ENCODE data around the gene EMC8. TPM values are rescaled to one million over a fixed set of nuclear protein-coding genes. Genes with fewer than 3 reads are reported as not detected.

EMC8 gene
- total and polyA plus RNA-seq, 10 of the 15 experiments (the other 5 are each of a cell fraction or from before 2014, with no cell fraction given) = 7.8 to 62.0 (median 33.5) TPM

DNA sequence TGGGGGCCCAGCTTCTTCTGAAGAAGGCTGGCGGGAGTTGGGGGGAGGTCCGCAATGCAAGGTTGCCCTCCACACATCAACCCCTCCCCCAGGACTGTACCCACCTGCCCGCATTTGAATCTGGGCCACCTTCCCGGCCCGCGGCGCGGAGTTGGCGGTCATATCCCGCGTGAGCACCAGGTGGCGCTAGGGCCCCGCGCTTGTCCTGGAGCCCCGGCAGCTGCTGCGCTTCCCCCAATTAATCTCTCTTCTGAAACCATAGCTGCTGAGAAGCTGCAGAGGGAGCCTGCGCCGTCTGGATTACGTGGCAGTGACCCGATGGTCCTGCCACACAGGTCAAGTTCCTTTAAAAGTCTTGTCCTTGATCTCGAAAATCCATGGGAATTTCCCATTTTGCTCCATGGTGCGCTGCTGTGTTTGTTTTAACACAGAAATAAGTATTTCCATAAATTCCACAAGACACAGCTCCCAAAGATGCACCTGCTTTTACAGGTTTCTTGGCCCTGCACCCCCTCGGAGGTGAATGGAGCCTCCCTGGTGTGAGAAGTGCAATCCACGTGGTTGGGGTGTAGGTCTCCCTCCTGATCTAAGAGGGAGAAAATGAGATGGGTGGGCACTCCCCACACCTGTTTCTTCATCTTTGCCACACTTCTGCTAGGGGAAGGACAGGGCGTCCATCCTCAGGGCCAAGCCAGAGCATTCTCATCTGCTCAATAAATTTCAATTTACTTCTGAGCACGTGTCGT is 22.2 kb upstream of the EMC8 start:
- Histone ChIP-seq H4K20me1 (ENCODE audit: control insufficient read depth, insufficient read depth) (no peaks in the 10 kb centered on the region), H3K4me1 (ENCODE audit: control insufficient read depth, insufficient read depth, low read length) (peaks cover 18% of the 10 kb centered on the region), H3K9me3 (replicated peaks; ENCODE audit: control insufficient read depth, insufficient read depth, low read length) (no peaks in the 10 kb centered on the region), H2AFZ (ENCODE audit: control insufficient read depth, low read depth, low read length) (peak overlapping the region; percentile 37; the same call in 1 of the 2 replicates), H3K4me2 (ENCODE audit: control insufficient read depth, insufficient read depth) (peak overlapping the region; percentile 35; the same call in 1 of the 2 replicates), H3K27ac (ENCODE audit: control insufficient read depth, insufficient read depth) (no peak overlapping the region), H3K79me2 (ENCODE audit: control insufficient read depth, insufficient read depth, low read length) (no peaks in the 10 kb centered on the region), H3K9ac (ENCODE audit: control insufficient read depth, insufficient read depth, low read length) (no peak overlapping the region), H3K27me3 (replicated peaks in 1 of 2; ENCODE audit: control insufficient read depth in 2 of 2, insufficient read depth in 2 of 2, low read length in 1 of 2) (no peaks in the 10 kb centered on the region), H3K36me3 (ENCODE audit: control insufficient read depth in 2 of 2, insufficient read depth in 2 of 2, low read length in 1 of 2) (no peaks in the 10 kb centered on the region), H3K4me3 (no peak overlapping the region)
- ATAC-seq = peak; percentile 94
- peak; percentile 41 for DNase-seq (ENCODE audit: low read depth, low spot score)
- peak; percentile 82 for FAIRE-seq
- CTCF ChIA-PET = interaction anchor here (0.6 to 9.6 kb wide), 60 partner anchors 9 to 697 kb away, joined by 3 to 345 read pairs (median 4); partner anchors contain the start of gene IRF8
- RAD21 ChIA-PET (ENCODE audit: unreplicated experiment) = interaction anchor here (0.6 to 9.6 kb wide), 37 partner anchors 11 to 696 kb away, joined by 3 to 211 read pairs (median 5); partner anchors contain the start of gene IRF8
- WGBS (ENCODE audit: insufficient coverage, insufficient replicate concordance, low lambda C conversion rate, missing lambda C conversion rate) = 8% methylated on average over 27 of the region's 27 CpGs
- SMC1A ChIA-PET (ENCODE audit: uncharacterized antibody, unreplicated experiment) = interaction anchor here (0.6 to 8.3 kb wide), 39 partner anchors 9 to 698 kb away, joined by 3 to 229 read pairs (median 4); partner anchors contain the start of gene IRF8
- POLR2A ChIA-PET = interaction anchor here (0.6 to 1.7 kb wide), 6 partner anchors 24 to 195 kb away, joined by 3 to 5 read pairs (median 4); no protein-coding TSS in a partner anchor
- intact Hi-C loops (cut with micrococcal nuclease; ENCODE audit: unreplicated experiment) = loop anchor here (1.0 to 2.0 kb wide), 5 partner anchors 73 to 696 kb away; no protein-coding TSS in a partner anchor
- BruUV-seq (replicated peaks) = no TSS peak
- in situ Hi-C loops (cut with MboI) = loop anchor here (5.0 to 25.0 kb wide), 5 partner anchors 81 to 701 kb away; no protein-coding TSS in a partner anchor
- no peak for TF ChIP-seq SMAD5 (IDR thresholded peaks at IDR 0.05; ENCODE audit: low read depth)
- TF ChIP-seq ESRRA (IDR thresholded peaks at IDR 0.05; ENCODE audit: low read length) = no peak
- no peak for TF ChIP-seq NR2C2 (IDR thresholded peaks at IDR 0.05; ENCODE audit: borderline replicate concordance, control insufficient read depth, insufficient read length, low read depth)
- no peak for TF ChIP-seq NFYB (IDR thresholded peaks at IDR 0.05; ENCODE audit: insufficient read depth, low read depth, low read length)
- TF ChIP-seq, protein P1, sequence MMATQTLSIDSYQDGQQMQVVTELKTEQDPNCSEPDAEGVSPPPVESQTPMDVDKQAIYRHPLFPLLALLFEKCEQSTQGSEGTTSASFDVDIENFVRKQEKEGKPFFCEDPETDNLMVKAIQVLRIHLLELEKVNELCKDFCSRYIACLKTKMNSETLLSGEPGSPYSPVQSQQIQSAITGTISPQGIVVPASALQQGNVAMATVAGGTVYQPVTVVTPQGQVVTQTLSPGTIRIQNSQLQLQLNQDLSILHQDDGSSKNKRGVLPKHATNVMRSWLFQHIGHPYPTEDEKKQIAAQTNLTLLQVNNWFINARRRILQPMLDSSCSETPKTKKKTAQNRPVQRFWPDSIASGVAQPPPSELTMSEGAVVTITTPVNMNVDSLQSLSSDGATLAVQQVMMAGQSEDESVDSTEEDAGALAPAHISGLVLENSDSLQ (IDR thresholded peaks at IDR 0.05) = no peak
- TF ChIP-seq KLF5 (IDR thresholded peaks at IDR 0.05; ENCODE audit: partially characterized antibody) = peak; percentile 58
- TF ChIP-seq, protein P2, sequence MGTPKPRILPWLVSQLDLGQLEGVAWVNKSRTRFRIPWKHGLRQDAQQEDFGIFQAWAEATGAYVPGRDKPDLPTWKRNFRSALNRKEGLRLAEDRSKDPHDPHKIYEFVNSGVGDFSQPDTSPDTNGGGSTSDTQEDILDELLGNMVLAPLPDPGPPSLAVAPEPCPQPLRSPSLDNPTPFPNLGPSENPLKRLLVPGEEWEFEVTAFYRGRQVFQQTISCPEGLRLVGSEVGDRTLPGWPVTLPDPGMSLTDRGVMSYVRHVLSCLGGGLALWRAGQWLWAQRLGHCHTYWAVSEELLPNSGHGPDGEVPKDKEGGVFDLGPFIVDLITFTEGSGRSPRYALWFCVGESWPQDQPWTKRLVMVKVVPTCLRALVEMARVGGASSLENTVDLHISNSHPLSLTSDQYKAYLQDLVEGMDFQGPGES (IDR thresholded peaks at IDR 0.05) = no peak
- TF ChIP-seq TCF7 (IDR thresholded peaks at IDR 0.05; ENCODE audit: borderline replicate concordance) = no peak
- TF ChIP-seq, protein P3, sequence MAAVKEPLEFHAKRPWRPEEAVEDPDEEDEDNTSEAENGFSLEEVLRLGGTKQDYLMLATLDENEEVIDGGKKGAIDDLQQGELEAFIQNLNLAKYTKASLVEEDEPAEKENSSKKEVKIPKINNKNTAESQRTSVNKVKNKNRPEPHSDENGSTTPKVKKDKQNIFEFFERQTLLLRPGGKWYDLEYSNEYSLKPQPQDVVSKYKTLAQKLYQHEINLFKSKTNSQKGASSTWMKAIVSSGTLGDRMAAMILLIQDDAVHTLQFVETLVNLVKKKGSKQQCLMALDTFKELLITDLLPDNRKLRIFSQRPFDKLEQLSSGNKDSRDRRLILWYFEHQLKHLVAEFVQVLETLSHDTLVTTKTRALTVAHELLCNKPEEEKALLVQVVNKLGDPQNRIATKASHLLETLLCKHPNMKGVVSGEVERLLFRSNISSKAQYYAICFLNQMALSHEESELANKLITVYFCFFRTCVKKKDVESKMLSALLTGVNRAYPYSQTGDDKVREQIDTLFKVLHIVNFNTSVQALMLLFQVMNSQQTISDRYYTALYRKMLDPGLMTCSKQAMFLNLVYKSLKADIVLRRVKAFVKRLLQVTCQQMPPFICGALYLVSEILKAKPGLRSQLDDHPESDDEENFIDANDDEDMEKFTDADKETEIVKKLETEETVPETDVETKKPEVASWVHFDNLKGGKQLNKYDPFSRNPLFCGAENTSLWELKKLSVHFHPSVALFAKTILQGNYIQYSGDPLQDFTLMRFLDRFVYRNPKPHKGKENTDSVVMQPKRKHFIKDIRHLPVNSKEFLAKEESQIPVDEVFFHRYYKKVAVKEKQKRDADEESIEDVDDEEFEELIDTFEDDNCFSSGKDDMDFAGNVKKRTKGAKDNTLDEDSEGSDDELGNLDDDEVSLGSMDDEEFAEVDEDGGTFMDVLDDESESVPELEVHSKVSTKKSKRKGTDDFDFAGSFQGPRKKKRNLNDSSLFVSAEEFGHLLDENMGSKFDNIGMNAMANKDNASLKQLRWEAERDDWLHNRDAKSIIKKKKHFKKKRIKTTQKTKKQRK (IDR thresholded peaks at IDR 0.05; ENCODE audit: low read depth, low read length) = no peak
- peak; percentile 74; the same call in 1 of the 2 replicates for TF ChIP-seq CREM (IDR thresholded peaks at IDR 0.05; ENCODE audit: low read depth)
- no peak for TF ChIP-seq NFYA (IDR thresholded peaks at IDR 0.05; ENCODE audit: borderline replicate concordance, low read depth, low read length)
- TF ChIP-seq, protein P4, sequence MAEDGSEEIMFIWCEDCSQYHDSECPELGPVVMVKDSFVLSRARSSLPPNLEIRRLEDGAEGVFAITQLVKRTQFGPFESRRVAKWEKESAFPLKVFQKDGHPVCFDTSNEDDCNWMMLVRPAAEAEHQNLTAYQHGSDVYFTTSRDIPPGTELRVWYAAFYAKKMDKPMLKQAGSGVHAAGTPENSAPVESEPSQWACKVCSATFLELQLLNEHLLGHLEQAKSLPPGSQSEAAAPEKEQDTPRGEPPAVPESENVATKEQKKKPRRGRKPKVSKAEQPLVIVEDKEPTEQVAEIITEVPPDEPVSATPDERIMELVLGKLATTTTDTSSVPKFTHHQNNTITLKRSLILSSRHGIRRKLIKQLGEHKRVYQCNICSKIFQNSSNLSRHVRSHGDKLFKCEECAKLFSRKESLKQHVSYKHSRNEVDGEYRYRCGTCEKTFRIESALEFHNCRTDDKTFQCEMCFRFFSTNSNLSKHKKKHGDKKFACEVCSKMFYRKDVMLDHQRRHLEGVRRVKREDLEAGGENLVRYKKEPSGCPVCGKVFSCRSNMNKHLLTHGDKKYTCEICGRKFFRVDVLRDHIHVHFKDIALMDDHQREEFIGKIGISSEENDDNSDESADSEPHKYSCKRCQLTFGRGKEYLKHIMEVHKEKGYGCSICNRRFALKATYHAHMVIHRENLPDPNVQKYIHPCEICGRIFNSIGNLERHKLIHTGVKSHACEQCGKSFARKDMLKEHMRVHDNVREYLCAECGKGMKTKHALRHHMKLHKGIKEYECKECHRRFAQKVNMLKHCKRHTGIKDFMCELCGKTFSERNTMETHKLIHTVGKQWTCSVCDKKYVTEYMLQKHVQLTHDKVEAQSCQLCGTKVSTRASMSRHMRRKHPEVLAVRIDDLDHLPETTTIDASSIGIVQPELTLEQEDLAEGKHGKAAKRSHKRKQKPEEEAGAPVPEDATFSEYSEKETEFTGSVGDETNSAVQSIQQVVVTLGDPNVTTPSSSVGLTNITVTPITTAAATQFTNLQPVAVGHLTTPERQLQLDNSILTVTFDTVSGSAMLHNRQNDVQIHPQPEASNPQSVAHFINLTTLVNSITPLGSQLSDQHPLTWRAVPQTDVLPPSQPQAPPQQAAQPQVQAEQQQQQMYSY (CRISPR knock-in tag; IDR thresholded peaks at IDR 0.05) = no peak
- no peak for TF ChIP-seq SMAD1 (IDR thresholded peaks at IDR 0.05; ENCODE audit: low read depth, partially characterized antibody)

Data from GM12878 (cell line).